Measurements from ENCODE around the gene TRIM41. TPM values are rescaled to one million over a fixed set of nuclear protein-coding genes. Genes with fewer than 3 reads are reported as not detected.

TRIM41 gene
- total RNA-seq, 2 donors from 2014 or later: 16.9 to 28.3 TPM

DNA sequence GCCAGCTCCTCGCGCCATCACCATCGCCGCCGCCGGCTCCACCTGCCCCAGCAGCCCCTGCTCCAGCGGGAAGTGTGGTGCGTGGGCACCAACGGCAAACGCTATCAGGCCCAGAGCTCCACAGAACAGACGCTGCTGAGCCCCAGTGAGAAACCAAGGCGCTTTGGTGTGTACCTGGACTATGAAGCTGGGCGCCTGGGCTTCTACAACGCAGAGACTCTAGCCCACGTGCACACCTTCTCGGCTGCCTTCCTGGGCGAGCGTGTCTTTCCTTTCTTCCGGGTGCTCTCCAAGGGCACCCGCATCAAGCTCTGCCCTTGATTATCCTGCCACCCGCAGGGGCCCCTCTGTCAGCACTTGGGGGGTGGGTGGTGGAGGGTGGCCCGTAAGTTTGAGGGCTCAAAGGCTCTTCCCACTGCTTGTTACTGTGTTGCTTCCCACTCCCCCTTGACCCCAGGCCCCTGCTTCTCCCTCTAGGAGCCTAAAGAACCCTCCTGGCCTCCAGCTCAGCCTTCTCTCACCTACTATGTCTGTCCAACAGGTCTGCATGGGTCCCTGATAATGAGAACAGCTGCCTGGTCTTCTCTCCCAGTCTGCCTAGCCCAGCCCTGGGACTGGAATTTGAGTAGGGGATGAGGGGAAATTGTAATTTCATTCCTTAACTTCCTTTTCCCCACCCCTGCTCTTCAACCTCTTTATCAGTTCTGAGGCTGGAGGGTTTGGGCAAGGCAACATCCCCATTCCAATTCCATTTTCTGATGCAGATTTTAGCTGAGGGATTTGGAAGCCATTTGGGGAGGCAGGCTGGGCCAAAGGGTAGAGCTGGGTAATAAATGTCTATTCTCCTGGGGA, 11.6 kb downstream of the TRIM41 start:
- peaks cover 25 to 35% of the 10 kb centered on the region in 2 donors for H3K36me3 ChIP-seq
- TF ChIP-seq POLR2AphosphoS5 (IDR thresholded peaks at IDR 0.05): no peak
- TF ChIP-seq POLR2A (IDR thresholded peaks at IDR 0.05): no peak
- TF ChIP-seq, protein P1, sequence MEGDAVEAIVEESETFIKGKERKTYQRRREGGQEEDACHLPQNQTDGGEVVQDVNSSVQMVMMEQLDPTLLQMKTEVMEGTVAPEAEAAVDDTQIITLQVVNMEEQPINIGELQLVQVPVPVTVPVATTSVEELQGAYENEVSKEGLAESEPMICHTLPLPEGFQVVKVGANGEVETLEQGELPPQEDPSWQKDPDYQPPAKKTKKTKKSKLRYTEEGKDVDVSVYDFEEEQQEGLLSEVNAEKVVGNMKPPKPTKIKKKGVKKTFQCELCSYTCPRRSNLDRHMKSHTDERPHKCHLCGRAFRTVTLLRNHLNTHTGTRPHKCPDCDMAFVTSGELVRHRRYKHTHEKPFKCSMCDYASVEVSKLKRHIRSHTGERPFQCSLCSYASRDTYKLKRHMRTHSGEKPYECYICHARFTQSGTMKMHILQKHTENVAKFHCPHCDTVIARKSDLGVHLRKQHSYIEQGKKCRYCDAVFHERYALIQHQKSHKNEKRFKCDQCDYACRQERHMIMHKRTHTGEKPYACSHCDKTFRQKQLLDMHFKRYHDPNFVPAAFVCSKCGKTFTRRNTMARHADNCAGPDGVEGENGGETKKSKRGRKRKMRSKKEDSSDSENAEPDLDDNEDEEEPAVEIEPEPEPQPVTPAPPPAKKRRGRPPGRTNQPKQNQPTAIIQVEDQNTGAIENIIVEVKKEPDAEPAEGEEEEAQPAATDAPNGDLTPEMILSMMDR (IDR thresholded peaks at IDR 0.05): no peak
- DNase-seq (ENCODE audit: low spot score): no peak

DNA sequence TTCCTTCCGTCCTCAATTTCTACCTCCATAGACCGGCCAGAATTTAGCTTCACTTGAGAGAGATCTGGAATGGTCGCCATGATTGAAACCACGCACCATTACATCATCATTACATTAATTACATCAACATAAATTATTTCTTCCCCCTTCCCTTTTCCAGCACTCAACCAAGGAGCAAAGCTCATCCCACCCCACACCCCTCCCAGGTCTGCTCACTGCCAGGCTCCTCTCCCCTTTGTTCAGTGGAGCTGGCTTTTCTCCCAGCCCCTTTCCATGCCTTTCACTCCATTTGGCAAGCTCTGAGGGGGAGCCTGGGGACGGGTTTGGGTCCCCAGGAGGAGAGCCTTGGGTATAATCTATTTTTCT, 12.2 kb downstream of the TRIM41 start:
- 76% methylated on average over 5 of the region's 5 CpGs for WGBS
- TF ChIP-seq POLR2A (IDR thresholded peaks at IDR 0.05) (no peak), POLR2AphosphoS5 (IDR thresholded peaks at IDR 0.05) (no peak)
- TF ChIP-seq, protein P1 (IDR thresholded peaks at IDR 0.05): no peak
- Histone ChIP-seq H3K27me3 (replicated peaks; ENCODE audit: insufficient read depth) (no peaks in the 10 kb centered on the region), H3K4me3 (no peak overlapping the region), H3K9me3 (no peaks in the 10 kb centered on the region), H3K36me3 (peaks cover 25 to 40% of the 10 kb centered on the region in 2 donors), H3K27ac (no peak overlapping the region), H3K4me1 (replicated peaks) (no peaks in the 10 kb centered on the region)
- DNase-seq (ENCODE audit: low spot score): no peak
- intact Hi-C loops (cut with DNase I): no loop called here

More for the DNA sequence above, 11.6 kb downstream of the TRIM41 start:
- WGBS: 85% methylated on average over 20 of the region's 22 CpGs
- intact Hi-C loops (cut with DNase I): no loop called here
- Histone ChIP-seq H3K4me3 (no peak overlapping the region), H3K9me3 (no peaks in the 10 kb centered on the region), H3K27ac (no peak overlapping the region), H3K4me1 (replicated peaks) (no peaks in the 10 kb centered on the region), H3K27me3 (replicated peaks; ENCODE audit: insufficient read depth) (no peaks in the 10 kb centered on the region)

DNA sequence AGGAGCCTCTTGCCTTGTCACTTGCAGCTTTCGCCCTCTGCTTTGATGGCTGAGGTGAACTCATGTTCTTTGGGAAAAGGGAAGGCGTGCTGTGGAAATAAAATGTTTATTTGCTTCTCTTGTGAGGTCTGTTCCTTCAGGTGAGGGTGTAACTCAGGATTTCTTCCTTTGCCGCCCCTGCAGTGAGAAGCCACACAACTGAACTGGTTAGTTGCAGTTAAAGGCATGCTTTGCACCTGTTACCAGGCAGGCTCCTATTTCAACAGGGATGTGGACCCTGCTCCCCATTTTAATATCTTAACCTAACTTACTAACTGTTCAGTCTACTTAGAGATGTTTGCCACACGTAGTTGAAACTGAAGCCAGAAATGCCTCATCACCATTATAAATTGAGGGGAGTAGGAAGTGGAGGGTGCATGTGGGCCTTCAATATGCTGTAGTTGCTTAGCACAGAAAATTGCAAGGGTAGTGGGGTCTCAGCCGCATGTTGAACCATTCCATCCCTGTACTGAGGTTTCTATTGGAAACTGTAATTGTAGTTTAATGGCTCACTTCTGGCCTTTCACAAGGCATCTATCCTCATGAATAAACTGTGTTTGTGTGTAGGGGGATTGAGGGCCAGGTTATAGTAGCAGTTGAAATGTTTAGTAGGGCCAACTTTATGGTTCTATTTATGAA, 12.7 kb downstream of the TRIM41 start:
- DNase-seq (ENCODE audit: low spot score): no peak
- Histone ChIP-seq H3K9me3 (no peaks in the 10 kb centered on the region), H3K27ac (no peak overlapping the region), H3K36me3 (peaks cover 25 to 40% of the 10 kb centered on the region in 2 donors), H3K4me3 (no peak overlapping the region), H3K4me1 (replicated peaks) (no peaks in the 10 kb centered on the region), H3K27me3 (replicated peaks; ENCODE audit: insufficient read depth) (no peaks in the 10 kb centered on the region)
- intact Hi-C loops (cut with DNase I): no loop called here
- TF ChIP-seq, protein P1 (IDR thresholded peaks at IDR 0.05): no peak
- TF ChIP-seq POLR2AphosphoS5 (IDR thresholded peaks at IDR 0.05) (no peak), POLR2A (IDR thresholded peaks at IDR 0.05) (no peak)
- 68% methylated on average over 5 of the region's 5 CpGs for WGBS

- H3K36me3 ChIP-seq: peaks cover 25 to 46% of the 10 kb centered on the region in 2 donors
- peaks cover under 1% of the 10 kb centered on the region for H3K4me1 ChIP-seq (replicated peaks)
- H3K27ac ChIP-seq: no peak overlapping the region
- TF ChIP-seq POLR2AphosphoS5 (IDR thresholded peaks at IDR 0.05): no peak
- TF ChIP-seq, protein P1 (IDR thresholded peaks at IDR 0.05): no peak
- TF ChIP-seq POLR2A (IDR thresholded peaks at IDR 0.05): no peak
- DNase-seq (ENCODE audit: low spot score): no peak
- intact Hi-C loops (cut with DNase I): no loop called here
- no peaks in the 10 kb centered on the region for H3K27me3 ChIP-seq (replicated peaks; ENCODE audit: insufficient read depth)
- H3K4me3 ChIP-seq: no peak overlapping the region
- 77% methylated on average over 6 of the region's 6 CpGs for WGBS
- H3K9me3 ChIP-seq: no peaks in the 10 kb centered on the region
Observed at GRCh38 chr5:181236471-181236870, 13.4 kb downstream of the TRIM41 start.

All from prostate gland (tissue), 2 donors.